Neural progenitor cell (in vitro differentiated cells): ENCODE measurements around the gene OR10J1. TPM values are rescaled to one million over a fixed set of nuclear protein-coding genes. Genes with fewer than 3 reads are reported as not detected.

Experiments
- DNase-seq: peaks from one replicate; pipeline ENCODE4 v3.0.0-alpha.2; 2016; ENCODE audit warnings: low spot score
- H2AFZ ChIP-seq: fragments of 200-600 bp; sonication (generic); replicated peaks from 2 replicates; pipeline ENCODE4 v1.6.1; 2016; ENCODE audit warnings: antibody characterized with exemption
- H3F3A ChIP-seq: fragments of 200-600 bp; sonication (generic); 2 replicates; pipeline ENCODE4 v1.6.1; 2016; ENCODE audit warnings: antibody characterized with exemption, low read depth
- H3K27ac ChIP-seq: fragments of 200-600 bp; sonication (generic); 2 replicates; pipeline ENCODE4 v1.5.1; 2016; ENCODE audit warnings: mild to moderate bottlenecking
- H3K27me3 ChIP-seq: fragments of 200-600 bp; sonication (generic); 2 replicates; pipeline ENCODE4 v1.6.1; 2016; ENCODE audit warnings: mild to moderate bottlenecking, moderate library complexity
- H3K36me3 ChIP-seq: fragments of 200-600 bp; sonication (generic); 2 replicates; pipeline ENCODE4 v1.5.1; 2016
- H3K4me1 ChIP-seq: fragments of 200-600 bp; sonication (generic); 2 replicates; pipeline ENCODE4 v1.6.1; 2016; ENCODE audit warnings: mixed run types
- H3K4me2 ChIP-seq: fragments of 200-600 bp; sonication (generic); 2 replicates; pipeline ENCODE4 v1.6.1; 2016
- H3K4me3 ChIP-seq: fragments of 200-600 bp; sonication (generic); 2 replicates; pipeline ENCODE4 v1.5.1; 2016
- H3K79me2 ChIP-seq: fragments of 200-600 bp; sonication (generic); 2 replicates; pipeline ENCODE4 v1.6.1; 2016; ENCODE audit warnings: low read depth
- H3K9ac ChIP-seq: fragments of 200-600 bp; sonication (generic); 2 replicates; pipeline ENCODE4 v1.6.1; 2016
- H3K9me3 ChIP-seq: fragments of 200-600 bp; sonication (generic); 2 replicates; pipeline ENCODE4 v1.5.1; 2016; ENCODE audit warnings: low read depth
- H4K20me1 ChIP-seq: fragments of 200-600 bp; sonication (generic); 2 replicates; pipeline ENCODE4 v1.6.1; 2016; ENCODE audit warnings: low read depth
- H3K27ac Mint-ChIP-seq: 3 replicates; pipeline ENCODE4 v1.8.0; 2021; ENCODE audit warnings: mixed read lengths
- H3K27me3 Mint-ChIP-seq: 2 replicates; pipeline ENCODE4 v1.8.0; 2022; ENCODE audit warnings: low read depth, mild to moderate bottlenecking, inconsistent platforms, moderate library complexity, mixed read lengths; ENCODE audit not compliant: insufficient read depth
- H3K36me3 Mint-ChIP-seq: 3 replicates; pipeline ENCODE4 v1.8.0; 2021; ENCODE audit warnings: mixed read lengths
- H3K4me1 Mint-ChIP-seq: 3 replicates; pipeline ENCODE4 v1.8.0; 2021; ENCODE audit warnings: mixed read lengths
- H3K4me3 Mint-ChIP-seq: 3 replicates; pipeline ENCODE4 v1.8.0; 2021; ENCODE audit warnings: mild to moderate bottlenecking, moderate library complexity, mixed read lengths
- H3K9me3 Mint-ChIP-seq: 3 replicates; pipeline ENCODE4 v1.8.0; 2020; ENCODE audit warnings: mixed read lengths
- CTCF ChIP-seq: fragments of 200-600 bp; sonication (generic); IDR thresholded peaks from 2 replicates; pipeline ENCODE4 v1.5.1; 2017; ENCODE audit warnings: antibody characterized with exemption, mild to moderate bottlenecking
- EZH2 ChIP-seq: fragments of 200-600 bp; sonication (generic); IDR thresholded peaks from 2 replicates; pipeline ENCODE4 v1.6.1; 2017; ENCODE audit warnings: antibody characterized with exemption, mild to moderate bottlenecking, moderate library complexity
- EZH2phosphoT487 ChIP-seq: fragments of 200-600 bp; sonication (generic); IDR thresholded peaks from 2 replicates; pipeline ENCODE4 v1.6.1; 2017; ENCODE audit warnings: antibody characterized with exemption
- total RNA-seq: library from RNA; depleted of rRNA; stranded (reverse); fragments of >200 nt; gene quantifications from 2 replicates; pipeline ENCODE4 v1.2.3, GENCODE V29; 2015; ENCODE audit warnings: low replicate concordance

OR10J1 gene
- not detected in 2 replicates for total RNA-seq

GRCh38 chr1:159439422-159439821 lies at the start of gene OR10J1:
Gene OR10J1 (plus strand): TSS chr1:159439722. CDS start chr1:159439792, 70 bp downstream.
- Histone ChIP-seq H3K27me3 (no peaks in the 10 kb centered on the region), H3F3A (no peaks in the 10 kb centered on the region), H3K36me3 (no peaks in the 10 kb centered on the region), H4K20me1 (no peaks in the 10 kb centered on the region), H3K4me1 (no peaks in the 10 kb centered on the region), H3K79me2 (no peaks in the 10 kb centered on the region), H3K9me3 (peaks cover 25% of the 10 kb centered on the region), H2AFZ (no peak within 1 kb of the TSS), H3K27ac (no peak within 1 kb of the TSS), H3K4me2 (no peak within 1 kb of the TSS), H3K9ac (no peak within 1 kb of the TSS), H3K4me3 (no peak within 1 kb of the TSS)
- Mint-ChIP-seq H3K36me3 (no peaks in the 10 kb centered on the region), H3K4me3 (no peak within 1 kb of the TSS), H3K27ac (no peak within 1 kb of the TSS), H3K9me3 (no peaks in the 10 kb centered on the region), H3K4me1 (no peaks in the 10 kb centered on the region), H3K27me3 (peaks cover 3% of the 10 kb centered on the region)
- no peak for DNase-seq
- TF ChIP-seq CTCF (no peak), EZH2 (no peak), EZH2phosphoT487 (no peak)

- no peak overlapping the region for H3K4me3 ChIP-seq
- no peaks in the 10 kb centered on the region for H3K27me3 ChIP-seq
- H3K9ac ChIP-seq = no peak overlapping the region
- H3K36me3 ChIP-seq = no peaks in the 10 kb centered on the region
- H3K27ac ChIP-seq = no peak overlapping the region
- Mint-ChIP-seq H3K36me3 (no peaks in the 10 kb centered on the region), H3K9me3 (no peaks in the 10 kb centered on the region), H3K27me3 (peaks cover 2% of the 10 kb centered on the region), H3K4me3 (no peak overlapping the region), H3K27ac (no peak overlapping the region), H3K4me1 (no peaks in the 10 kb centered on the region)
- no peak overlapping the region for H3K4me2 ChIP-seq
- TF ChIP-seq EZH2 = no peak
- TF ChIP-seq CTCF = no peak
- DNase-seq = no peak
- no peak overlapping the region for H2AFZ ChIP-seq
- no peaks in the 10 kb centered on the region for H3K9me3 ChIP-seq
- no peaks in the 10 kb centered on the region for H3K79me2 ChIP-seq
- H3F3A ChIP-seq = no peaks in the 10 kb centered on the region
- no peaks in the 10 kb centered on the region for H3K4me1 ChIP-seq
- no peaks in the 10 kb centered on the region for H4K20me1 ChIP-seq
Measured at GRCh38 chr1:159406821-159407220, 32.7 kb upstream of the OR10J1 start.

- no peaks in the 10 kb centered on the region for H3K36me3 ChIP-seq
- H3K27me3 ChIP-seq = no peaks in the 10 kb centered on the region
- no peak for DNase-seq
- no peaks in the 10 kb centered on the region for H3K4me1 ChIP-seq
- TF ChIP-seq CTCF (no peak), EZH2 (no peak), EZH2phosphoT487 (no peak)
- Mint-ChIP-seq H3K27ac (no peak overlapping the region), H3K4me3 (no peak overlapping the region), H3K4me1 (no peaks in the 10 kb centered on the region), H3K9me3 (no peaks in the 10 kb centered on the region), H3K36me3 (no peaks in the 10 kb centered on the region), H3K27me3 (peaks cover 2% of the 10 kb centered on the region)
- H3K4me2 ChIP-seq = no peak overlapping the region
- H2AFZ ChIP-seq = no peak overlapping the region
- H3K79me2 ChIP-seq = no peaks in the 10 kb centered on the region
- H3K4me3 ChIP-seq = no peak overlapping the region
- no peak overlapping the region for H3K27ac ChIP-seq
- no peaks in the 10 kb centered on the region for H3K9me3 ChIP-seq
- H3F3A ChIP-seq = no peaks in the 10 kb centered on the region
- no peak overlapping the region for H3K9ac ChIP-seq
- no peaks in the 10 kb centered on the region for H4K20me1 ChIP-seq
Measured at GRCh38 chr1:159408862-159409400, 30.6 kb upstream of the OR10J1 start.
